Measurements from ENCODE around the gene EBF3. TPM values are rescaled to one million over a fixed set of nuclear protein-coding genes. Genes with fewer than 3 reads are reported as not detected.

EBF3 gene
- total RNA-seq, 4 donors from 2014 or later = 0.77 to 10.7 (median 6.0) TPM

DNA sequence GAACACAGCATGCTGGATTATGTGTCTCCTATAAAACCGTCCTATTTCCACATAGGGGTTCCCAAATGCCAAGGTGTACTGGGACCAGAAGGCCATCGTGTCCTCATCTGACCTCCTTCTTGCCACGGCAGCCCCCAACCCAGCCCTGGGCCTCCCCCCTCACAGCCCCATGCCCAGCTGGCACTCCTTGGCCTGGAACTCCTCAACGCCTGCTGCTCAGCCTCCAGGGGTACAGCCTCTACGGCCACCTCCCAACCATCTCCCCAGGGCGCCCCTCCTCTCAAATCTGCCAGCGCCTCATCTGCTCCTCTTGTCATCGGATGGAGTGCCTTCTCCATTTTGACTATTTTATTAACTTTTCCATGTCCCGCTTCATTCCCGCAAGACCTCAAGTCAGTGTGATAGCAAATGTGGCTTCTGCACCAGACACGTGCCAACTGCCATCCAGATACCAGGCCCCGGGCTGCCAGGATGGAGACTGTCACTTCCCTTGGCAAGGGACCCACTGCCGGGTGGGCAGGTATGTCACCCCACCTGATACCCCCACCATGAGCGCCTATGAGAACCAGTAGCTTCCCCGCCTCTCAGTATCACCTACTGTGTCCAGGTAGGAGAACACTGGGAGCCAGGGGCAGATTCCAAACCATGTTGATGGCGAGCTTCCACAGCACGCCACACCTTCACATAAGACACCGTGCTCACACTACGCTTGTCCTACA, 106.7 kb downstream of the EBF3 start:
- intact Hi-C loops (cut with DNase I; ENCODE audit: low total_unique reads) = no loop called here
- no peak overlapping the region for H3K27ac ChIP-seq
- no peaks in the 10 kb centered on the region for H3K27me3 ChIP-seq
- no peak for TF ChIP-seq POLR2A (IDR thresholded peaks at IDR 0.05)
- TF ChIP-seq, protein P1, sequence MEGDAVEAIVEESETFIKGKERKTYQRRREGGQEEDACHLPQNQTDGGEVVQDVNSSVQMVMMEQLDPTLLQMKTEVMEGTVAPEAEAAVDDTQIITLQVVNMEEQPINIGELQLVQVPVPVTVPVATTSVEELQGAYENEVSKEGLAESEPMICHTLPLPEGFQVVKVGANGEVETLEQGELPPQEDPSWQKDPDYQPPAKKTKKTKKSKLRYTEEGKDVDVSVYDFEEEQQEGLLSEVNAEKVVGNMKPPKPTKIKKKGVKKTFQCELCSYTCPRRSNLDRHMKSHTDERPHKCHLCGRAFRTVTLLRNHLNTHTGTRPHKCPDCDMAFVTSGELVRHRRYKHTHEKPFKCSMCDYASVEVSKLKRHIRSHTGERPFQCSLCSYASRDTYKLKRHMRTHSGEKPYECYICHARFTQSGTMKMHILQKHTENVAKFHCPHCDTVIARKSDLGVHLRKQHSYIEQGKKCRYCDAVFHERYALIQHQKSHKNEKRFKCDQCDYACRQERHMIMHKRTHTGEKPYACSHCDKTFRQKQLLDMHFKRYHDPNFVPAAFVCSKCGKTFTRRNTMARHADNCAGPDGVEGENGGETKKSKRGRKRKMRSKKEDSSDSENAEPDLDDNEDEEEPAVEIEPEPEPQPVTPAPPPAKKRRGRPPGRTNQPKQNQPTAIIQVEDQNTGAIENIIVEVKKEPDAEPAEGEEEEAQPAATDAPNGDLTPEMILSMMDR (IDR thresholded peaks at IDR 0.05) = no peak
- DNase-seq = no peak
- no peaks in the 10 kb centered on the region for H3K36me3 ChIP-seq
- no peaks in the 10 kb centered on the region for H3K4me1 ChIP-seq
- no peaks in the 10 kb centered on the region for H3K9me3 ChIP-seq
- no peak overlapping the region for H3K4me3 ChIP-seq

DNA sequence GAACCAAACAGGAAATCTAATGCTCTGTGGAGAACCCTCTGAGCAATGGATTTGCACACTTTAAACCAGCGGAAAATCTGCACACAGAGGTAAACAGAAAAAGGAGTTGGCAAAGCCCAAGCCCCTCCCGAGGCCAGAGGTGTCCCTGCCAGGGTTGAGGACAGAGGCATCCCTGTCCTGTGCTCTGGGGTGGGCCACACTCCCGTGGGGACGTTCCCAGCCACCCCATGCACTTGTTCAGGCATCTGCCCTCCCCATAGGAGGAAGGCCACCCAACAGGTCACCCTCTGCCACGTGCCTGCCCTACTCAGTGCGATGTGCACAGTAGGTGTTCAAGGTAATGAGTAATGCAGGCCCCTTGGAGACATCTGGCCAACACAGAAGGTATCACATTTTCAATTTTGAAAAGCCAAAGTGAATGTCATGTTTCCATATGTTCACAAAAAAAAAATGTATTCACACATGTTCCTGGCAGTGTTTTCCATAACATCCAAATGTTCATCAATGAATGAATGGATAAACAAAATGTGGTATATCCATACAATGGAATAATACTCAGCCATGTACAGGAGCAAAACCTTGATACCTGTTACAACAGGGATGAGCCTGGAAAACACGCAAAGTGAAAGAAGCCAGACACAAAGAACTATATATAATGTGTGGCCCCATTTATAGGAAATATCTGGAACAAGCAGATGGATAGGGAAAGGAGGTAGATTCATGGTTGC, 108.1 kb downstream of the EBF3 start:
- Histone ChIP-seq H3K9me3 (no peaks in the 10 kb centered on the region), H3K4me3 (no peak overlapping the region), H3K27me3 (no peaks in the 10 kb centered on the region), H3K27ac (no peak overlapping the region), H3K36me3 (no peaks in the 10 kb centered on the region), H3K4me1 (no peaks in the 10 kb centered on the region)
- intact Hi-C loops (cut with DNase I; ENCODE audit: low total_unique reads) = no loop called here
- no peak for DNase-seq
- no peak for TF ChIP-seq POLR2A (IDR thresholded peaks at IDR 0.05)
- TF ChIP-seq, protein P1 (IDR thresholded peaks at IDR 0.05) = no peak

DNA sequence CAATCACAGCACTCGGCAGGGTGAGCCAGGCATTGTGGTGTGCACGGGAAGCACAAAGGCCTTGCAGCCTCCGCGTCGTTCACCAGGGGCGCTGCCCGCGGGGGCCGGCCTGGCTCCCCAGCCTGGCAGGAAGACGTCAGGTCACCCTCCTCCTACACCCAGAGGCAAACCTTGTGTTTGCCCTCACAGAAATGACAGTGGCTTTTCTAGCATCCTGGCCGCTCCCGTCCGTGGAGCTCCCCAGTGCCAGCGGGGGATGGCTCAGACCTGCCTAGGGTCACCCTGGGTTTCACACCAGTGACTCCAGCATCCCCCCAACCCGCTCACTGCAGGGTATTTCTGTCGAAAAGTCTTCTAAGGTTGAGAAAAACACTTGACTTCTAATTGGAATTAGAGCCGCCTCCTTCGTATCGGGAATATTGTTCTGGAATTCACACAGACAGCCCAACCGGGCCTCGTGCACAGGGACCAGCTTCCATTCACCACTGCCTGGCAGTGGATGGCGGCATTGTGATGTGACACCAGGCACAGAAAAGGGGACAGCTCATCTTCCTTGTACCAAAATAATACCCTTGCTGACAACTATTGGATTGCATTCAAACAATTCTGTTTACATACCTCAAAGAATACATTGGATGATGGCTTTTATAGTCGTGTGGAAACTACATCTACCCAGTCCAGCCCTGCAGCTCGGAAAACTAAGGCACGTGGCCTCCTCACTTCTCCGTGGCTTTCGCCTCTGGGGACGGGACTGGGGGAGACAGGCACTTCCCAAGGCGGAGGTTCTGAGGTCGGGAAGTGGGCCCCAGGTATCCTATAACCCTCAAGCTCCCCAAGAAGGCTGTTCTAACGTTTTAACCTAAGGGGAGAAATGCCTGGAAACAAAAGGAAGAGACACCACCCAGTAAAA, 109.0 kb downstream of the EBF3 start:
- TF ChIP-seq, protein P1 (IDR thresholded peaks at IDR 0.05) = no peak
- TF ChIP-seq POLR2A (IDR thresholded peaks at IDR 0.05) = no peak
- intact Hi-C loops (cut with DNase I; ENCODE audit: low total_unique reads) = no loop called here
- Histone ChIP-seq H3K4me3 (no peak overlapping the region), H3K27ac (no peak overlapping the region), H3K4me1 (no peaks in the 10 kb centered on the region), H3K9me3 (no peaks in the 10 kb centered on the region), H3K36me3 (no peaks in the 10 kb centered on the region), H3K27me3 (no peaks in the 10 kb centered on the region)
- no peak for DNase-seq

DNA sequence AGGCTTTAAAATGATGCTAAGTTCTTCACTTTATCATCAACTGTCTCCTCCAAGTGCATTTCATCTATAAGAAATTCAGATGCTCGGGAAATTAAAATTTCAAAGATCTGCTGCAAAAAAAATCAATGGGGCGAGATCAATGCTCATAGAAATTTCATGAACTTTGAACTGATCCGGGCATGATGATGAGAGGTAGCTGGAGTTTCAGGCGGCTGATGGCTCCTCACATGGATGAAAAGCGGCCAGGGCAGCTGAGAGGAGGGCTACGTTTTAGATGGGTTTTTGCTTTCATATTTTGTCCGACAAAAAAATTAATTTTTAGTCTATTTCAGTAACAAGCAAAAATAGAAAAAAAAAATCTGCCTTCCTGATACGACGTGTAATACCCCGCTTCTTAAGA, 109.9 kb downstream of the EBF3 start:
- H3K4me1 ChIP-seq = no peaks in the 10 kb centered on the region
- no peaks in the 10 kb centered on the region for H3K36me3 ChIP-seq
- no peaks in the 10 kb centered on the region for H3K27me3 ChIP-seq
- TF ChIP-seq, protein P1 (IDR thresholded peaks at IDR 0.05) = no peak
- TF ChIP-seq POLR2A (IDR thresholded peaks at IDR 0.05) = no peak
- DNase-seq = no peak
- H3K9me3 ChIP-seq = no peaks in the 10 kb centered on the region
- intact Hi-C loops (cut with DNase I; ENCODE audit: low total_unique reads) = no loop called here
- no peak overlapping the region for H3K27ac ChIP-seq
- no peak overlapping the region for H3K4me3 ChIP-seq
